Cerebellar nuclear complex (tissue), 1 donor: ENCODE measurements around the gene CREB3.
A peak's percentile ranks its signal among the peaks of the same experiment; 100 is the strongest.

Experiments
- DNase-seq, 2 experiments: peaks; one replicate each; lab custom pipeline; 2025; lab: John Stamatoyannopoulos, UW

CREB3 gene, protein sequence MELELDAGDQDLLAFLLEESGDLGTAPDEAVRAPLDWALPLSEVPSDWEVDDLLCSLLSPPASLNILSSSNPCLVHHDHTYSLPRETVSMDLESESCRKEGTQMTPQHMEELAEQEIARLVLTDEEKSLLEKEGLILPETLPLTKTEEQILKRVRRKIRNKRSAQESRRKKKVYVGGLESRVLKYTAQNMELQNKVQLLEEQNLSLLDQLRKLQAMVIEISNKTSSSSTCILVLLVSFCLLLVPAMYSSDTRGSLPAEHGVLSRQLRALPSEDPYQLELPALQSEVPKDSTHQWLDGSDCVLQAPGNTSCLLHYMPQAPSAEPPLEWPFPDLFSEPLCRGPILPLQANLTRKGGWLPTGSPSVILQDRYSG

GRCh38 chr9:35732185-35732799 is at the start of gene CREB3, which contains the start of gene TLN1:
CREB3 (plus strand) TSS chr9:35732666; CDS start chr9:35732773, 107 bp downstream.
TLN1 (minus strand) TSS chr9:35732195; CDS start chr9:35725694, 6,501 bp downstream.
- DNase-seq, result peak; percentile 88 to 91

GRCh38 chr9:35683323-35683722 is 49.1 kb upstream of the CREB3 start:
- no peak for DNase-seq

- no peak for DNase-seq
These were observed 47.5 kb upstream of the CREB3 start for GRCh38 chr9:35684921-35685320.

- no peak for DNase-seq
These were observed 47.0 kb upstream of the CREB3 start for GRCh38 chr9:35685506-35685905.

DNA sequence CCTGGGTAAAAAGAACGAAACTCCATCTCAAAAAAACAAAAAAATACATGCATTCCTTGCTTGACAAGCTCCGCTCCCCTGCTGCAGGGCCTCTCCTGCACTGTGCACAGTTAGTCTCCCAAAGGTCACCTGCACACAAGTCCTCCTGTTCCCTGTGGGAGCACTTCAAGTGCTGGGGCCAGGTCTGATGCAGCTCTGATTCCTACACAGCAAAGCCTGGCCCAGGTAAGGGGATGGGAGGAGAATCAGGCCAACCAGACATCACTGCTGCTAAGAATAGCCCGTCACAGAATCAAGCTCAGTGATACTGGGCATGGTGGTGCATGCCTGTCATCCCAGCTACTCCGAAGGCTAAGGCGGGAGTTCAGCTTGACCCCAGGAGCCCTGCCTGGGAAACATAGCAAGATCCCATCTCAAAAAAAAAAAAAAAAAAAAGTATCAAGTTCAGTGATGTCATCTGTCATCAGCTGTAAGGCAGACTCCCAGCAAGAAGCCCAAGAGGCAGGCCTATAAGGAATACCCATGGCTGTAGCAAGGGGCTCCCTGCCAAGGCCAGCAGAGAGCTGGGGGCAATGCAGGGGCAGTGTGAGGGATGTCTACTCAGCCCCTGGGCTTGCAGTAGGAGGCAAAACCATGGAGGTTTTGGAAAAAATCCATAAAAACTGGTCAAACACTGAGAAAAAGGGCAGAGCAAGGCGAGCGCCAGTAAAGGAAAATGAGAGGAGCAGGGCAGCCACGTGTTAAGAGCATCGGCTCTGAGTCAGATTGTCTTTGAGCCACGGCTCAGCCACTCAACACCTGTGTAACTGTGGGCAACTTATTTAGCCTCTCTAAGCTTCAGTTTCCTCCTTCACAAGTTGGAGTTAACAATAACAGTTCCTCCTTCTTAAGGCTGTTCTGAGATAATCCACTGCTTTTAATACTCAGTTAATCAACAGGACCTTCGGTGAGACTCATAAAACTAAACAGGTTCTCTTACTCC is 46.0 kb upstream of the CREB3 start:
- peak; percentile 70 for DNase-seq

- DNase-seq, result no peak
These were observed 45.2 kb upstream of the CREB3 start for GRCh38 chr9:35687306-35687705.

- DNase-seq, result no peak
These were observed 44.4 kb upstream of the CREB3 start for GRCh38 chr9:35687972-35688557.

- DNase-seq, result no peak
These were observed 43.6 kb upstream of the CREB3 start for GRCh38 chr9:35688558-35689541.

- DNase-seq, result no peak
These were observed 42.7 kb upstream of the CREB3 start, which contains the start of gene TPM2 for GRCh38 chr9:35689542-35690293. TPM2 (minus strand) TSS chr9:35689925; CDS start chr9:35689817, 108 bp downstream.

DNA sequence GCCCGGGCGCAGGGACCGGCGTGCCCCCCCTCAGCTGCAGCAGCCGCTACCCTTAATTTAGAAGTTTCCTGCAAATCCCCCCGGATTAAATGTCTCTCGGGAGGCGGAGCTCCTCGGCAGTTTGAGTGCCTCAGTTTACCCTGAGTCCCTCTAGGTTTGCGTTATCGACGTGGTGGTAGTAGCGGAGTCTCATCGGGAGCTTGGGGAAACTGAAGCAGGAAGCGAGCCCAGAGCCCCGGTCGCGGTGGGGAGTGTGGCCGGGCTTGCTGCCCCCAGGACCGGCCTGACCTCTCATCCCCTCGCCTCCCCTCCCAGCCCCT is 42.2 kb upstream of the CREB3 start:
- DNase-seq, result no peak

- no peak for DNase-seq
These were observed 41.7 kb upstream of the CREB3 start for GRCh38 chr9:35690614-35691333.

DNA sequence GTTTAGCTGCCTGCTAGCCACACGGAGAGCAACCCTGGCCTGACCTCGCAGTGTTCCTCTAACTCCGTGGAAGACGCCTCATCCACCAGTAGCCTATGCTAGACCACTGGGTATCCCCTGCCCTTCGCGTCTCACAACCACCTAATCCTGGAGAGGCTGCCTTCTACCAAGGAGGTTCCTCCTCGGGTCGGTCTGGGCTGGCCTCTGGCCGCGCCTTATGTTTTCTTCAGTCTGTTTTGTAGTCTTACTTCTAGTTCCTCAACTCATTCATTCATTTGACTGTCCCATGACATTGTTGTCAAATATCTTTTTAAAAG is 41.2 kb upstream of the CREB3 start:
- no peak for DNase-seq

- DNase-seq, result no peak
These were observed 40.6 kb upstream of the CREB3 start for GRCh38 chr9:35691757-35692301.

DNA sequence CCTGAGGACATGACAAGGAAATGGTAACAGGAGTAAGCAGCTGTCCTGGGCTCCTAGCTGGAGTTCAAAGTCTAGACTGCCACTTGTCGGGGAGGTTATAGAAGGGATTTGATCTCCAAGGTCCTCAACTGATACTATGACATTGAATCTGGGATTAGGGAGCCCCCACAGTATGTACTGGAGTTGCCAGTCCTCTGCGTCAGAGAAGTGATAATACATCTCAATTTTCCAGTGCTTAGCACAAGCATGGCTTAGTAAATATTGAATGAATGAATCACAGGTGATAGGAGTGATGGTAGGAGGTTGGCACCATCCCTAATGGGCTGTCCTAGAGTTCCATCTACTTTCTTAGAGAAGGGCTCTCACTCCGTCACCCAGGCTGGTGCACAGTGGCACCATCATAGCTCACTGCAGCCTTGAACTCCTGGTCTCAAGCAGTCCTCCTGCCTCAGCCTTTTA is 36.5 kb upstream of the CREB3 start:
- no peak for DNase-seq

- DNase-seq, result peak in 1 of 2 experiments; percentile 39
These were observed 35.8 kb upstream of the CREB3 start for GRCh38 chr9:35696520-35697215.

- DNase-seq, result no peak
These were observed 35.0 kb upstream of the CREB3 start for GRCh38 chr9:35697486-35697885.

DNA sequence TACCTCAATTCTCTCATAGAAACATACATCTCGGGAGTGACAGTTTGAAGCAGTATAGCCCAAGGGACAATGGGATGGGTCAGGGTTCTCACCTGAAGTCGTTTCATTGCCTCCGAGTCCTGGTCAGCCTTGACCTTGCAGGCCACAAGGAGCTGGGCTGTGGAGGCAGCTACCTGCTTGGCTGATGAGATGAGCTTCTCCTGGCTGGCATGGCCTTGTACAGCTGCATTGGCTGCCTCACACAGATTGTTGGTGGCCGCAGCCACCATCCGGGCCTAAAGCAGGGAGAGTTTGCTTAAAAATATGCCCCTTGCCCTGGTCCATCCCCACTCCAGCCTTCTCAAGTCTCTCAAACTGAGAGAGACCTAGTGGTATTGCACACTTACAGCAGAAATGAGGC is 34.2 kb upstream of the CREB3 start:
- DNase-seq, result no peak

DNA sequence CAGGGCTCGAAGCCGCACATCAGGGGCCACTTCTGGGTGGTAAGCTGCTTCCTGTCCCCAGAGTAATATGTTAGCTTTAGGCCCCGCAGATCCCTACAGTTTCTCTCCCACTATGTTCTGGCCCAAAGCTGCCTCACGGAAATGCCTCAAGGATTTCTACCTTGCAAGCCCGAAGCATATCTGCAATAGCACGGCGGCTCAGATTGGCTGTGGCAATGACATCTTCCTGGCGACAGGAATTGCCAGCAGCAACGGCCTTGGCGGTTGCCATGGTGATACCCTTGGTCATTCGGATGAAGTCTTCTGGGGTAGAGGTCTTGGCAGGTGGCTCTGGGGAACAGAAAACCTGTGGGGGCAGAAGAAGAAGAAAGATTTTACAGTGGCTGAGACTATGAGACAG is 32.4 kb upstream of the CREB3 start:
- DNase-seq, result no peak
